Endothelial cell of umbilical vein (primary cell): Measurements from ENCODE around the gene ABHD8. TPM values are rescaled to one million over a fixed set of nuclear protein-coding genes. Genes with fewer than 3 reads are reported as not detected.

Experiments
- BruUV-seq: library from RNA; stranded (reverse); fragments of 400-500 nt; replicated peaks from 2 replicates; lab custom pipeline; 2021; lab: Mats Ljungman, UMichigan
- CTCF ChIA-PET: fragments of 300-600, 350-600 bp; sonication (Branson Sonifier 250); formaldehyde crosslinking; loops from one replicate; lab custom pipeline; 2021; ENCODE audit warnings: antibody characterized with exemption, inconsistent platforms; lab: Charles Lee
- POLR2A ChIA-PET: fragments of 300-600, 350-600 bp; sonication (Branson Sonifier 250); formaldehyde crosslinking; loops from one replicate; lab custom pipeline; 2021; ENCODE audit warnings: antibody characterized with exemption, inconsistent platforms; lab: Charles Lee
- DNase-seq: peaks from one replicate; pipeline ENCODE4 v3.0.0-alpha.2; 2011; ENCODE audit warnings: low read depth, low spot score
- FAIRE-seq: peaks from 2 replicates; lab custom pipeline; 2011; peaks lifted over from hg19 to GRCh38; lab: Jason Lieb, UNC
- H2AFZ ChIP-seq: 2 replicates; pipeline ENCODE4 v1.6.0; 2012; ENCODE audit warnings: low read depth, low read length, control low read depth, inconsistent platforms
- H3K27ac ChIP-seq: 2 replicates; pipeline ENCODE4 v1.5.1; 2011; ENCODE audit warnings: low read depth, mild to moderate bottlenecking, control low read depth, low read length, moderate library complexity; ENCODE audit not compliant: insufficient read depth
- H3K27me3 ChIP-seq, 2 experiments: 2 replicates each; pipeline versions ENCODE4 v1.6.0 to v1.6.1; 2011; ENCODE audit warnings: low read length in 2 of 2, mixed read lengths in 1 of 2; ENCODE audit not compliant: control insufficient read depth in 2 of 2, insufficient read depth in 2 of 2
- H3K36me3 ChIP-seq, 2 experiments: 2 replicates in 1 of 2; 3 replicates in 1 of 2; pipeline ENCODE4 v1.5.1; 2011; ENCODE audit warnings: low read length in 2 of 2, mild to moderate bottlenecking in 1 of 2, moderate library complexity in 1 of 2; ENCODE audit not compliant: control insufficient read depth in 2 of 2, insufficient read depth in 2 of 2; ENCODE audit errors: extremely low read depth in 1 of 2
- H3K4me1 ChIP-seq: 3 replicates; pipeline ENCODE4 v1.5.1; 2011; ENCODE audit warnings: mild to moderate bottlenecking, low read length; ENCODE audit not compliant: control insufficient read depth, insufficient read depth; ENCODE audit errors: extremely low read depth
- H3K4me2 ChIP-seq: 2 replicates; pipeline ENCODE4 v1.6.1; 2011; ENCODE audit warnings: low read length, control low read depth, mixed read lengths; ENCODE audit not compliant: insufficient read depth
- H3K4me3 ChIP-seq, 3 experiments: fragments of 200-600 bp in 1 of 3; sonication (generic), shearing (Covaris generic) in 1 of 3; replicated peaks in 1 of 3; 2 replicates each; pipeline ENCODE4 v1.5.1; 2011 to 2016; ENCODE audit warnings: control low read depth in 3 of 3, low read length in 3 of 3, mild to moderate bottlenecking in 2 of 3, inconsistent platforms in 1 of 3, low read depth in 1 of 3, moderate library complexity in 1 of 3; ENCODE audit not compliant: insufficient read depth in 1 of 3
- H3K79me2 ChIP-seq: 2 replicates; pipeline ENCODE4 v1.6.0; 2012; ENCODE audit warnings: low read length, inconsistent platforms; ENCODE audit not compliant: control insufficient read depth, insufficient read depth
- H3K9ac ChIP-seq: replicated peaks from 2 replicates; pipeline ENCODE3; 2011; ENCODE audit warnings: low read length, control low read depth; ENCODE audit not compliant: insufficient read depth; ENCODE audit errors: extremely low read depth
- H3K9me1 ChIP-seq: replicated peaks from 3 replicates; pipeline ENCODE4 v1.6.0; 2011; ENCODE audit warnings: mild to moderate bottlenecking, low read length; ENCODE audit not compliant: control insufficient read depth, insufficient read depth; ENCODE audit errors: extremely low read depth
- H3K9me3 ChIP-seq: replicated peaks from 2 replicates; pipeline ENCODE4 v1.5.1; 2012; ENCODE audit warnings: low read length, inconsistent platforms; ENCODE audit not compliant: control insufficient read depth, insufficient read depth
- H4K20me1 ChIP-seq: replicated peaks from 2 replicates; pipeline ENCODE3; 2011; ENCODE audit warnings: mild to moderate bottlenecking, low read length; ENCODE audit not compliant: control insufficient read depth, insufficient read depth; ENCODE audit errors: extremely low read depth
- CTCF ChIP-seq, 2 donors: IDR thresholded peaks; 1 replicate in 1 of 2; 2 replicates in 1 of 2; pipeline ENCODE4 v1.5.1; 2011; ENCODE audit warnings: low read length in 2 of 2, mild to moderate bottlenecking in 2 of 2, moderate library complexity in 2 of 2, control low read depth in 1 of 2, inconsistent platforms in 1 of 2, low read depth in 1 of 2; ENCODE audit not compliant: insufficient read depth in 1 of 2; ENCODE audit errors: extremely low read depth in 1 of 2
- EZH2 ChIP-seq: IDR thresholded peaks from 2 replicates; pipeline ENCODE4 v1.6.1; 2012; ENCODE audit warnings: borderline replicate concordance, low read depth, mild to moderate bottlenecking, moderate library complexity, low read length, inconsistent platforms; ENCODE audit not compliant: severe bottlenecking
- FOS ChIP-seq: IDR thresholded peaks from 2 replicates; pipeline ENCODE4 v1.6.1; 2011; ENCODE audit warnings: mild to moderate bottlenecking, low read length, moderate library complexity, borderline replicate concordance; ENCODE audit not compliant: insufficient read depth
- JUN ChIP-seq: IDR thresholded peaks from 2 replicates; pipeline ENCODE4 v1.6.1; 2011; ENCODE audit warnings: borderline replicate concordance, low read depth; ENCODE audit not compliant: insufficient read length, insufficient read depth
- MYC ChIP-seq: IDR thresholded peaks from one replicate; pipeline ENCODE4 v1.6.1; 2011; ENCODE audit warnings: mild to moderate bottlenecking, low read depth, low read length
- POLR2A ChIP-seq: IDR thresholded peaks from 2 replicates; pipeline ENCODE4 v1.6.1; 2012; ENCODE audit warnings: low read depth, mild to moderate bottlenecking, control low read depth, low read length
- dilution Hi-C: fragments of 300-500 bp; cut with MboI; formaldehyde crosslinking; loops from one replicate; pipeline ENCODE4 v1.15.0; 2019; ENCODE audit warnings: low sequenced_read_pairs; ENCODE audit not compliant: extremely low pct_ligation_motif_present
- intact Hi-C: fragments of 100-400 bp; cut with micrococcal nuclease; formaldehyde crosslinking; loops from one replicate; pipeline ENCODE4 v1.10.0; 2022
- polyA plus RNA-seq, 4 experiments: library from polyadenylated mRNA; depleted of rRNA in 3 of 4; stranded (reverse) in 3 of 4; unstranded in 1 of 4; fragments of >200 nt; gene quantifications; 2 replicates each; pipeline versions ENCODE4 v1.2.1 to v1.2.3, GENCODE V29; 2011 to 2012; ENCODE audit warnings: missing spikeins in 1 of 4
- total RNA-seq: library from RNA; stranded (reverse); gene quantifications from 2 replicates; pipeline ENCODE4 v1.2.3, GENCODE V29; 2021

Gene ABHD8
- total and polyA plus RNA-seq, 2 donors (not counting 3 experiments of a cell fraction or from before 2014, with no cell fraction given), result 5.9 to 8.7 TPM

- H3K36me3 ChIP-seq, result peaks cover 0 to 4% of the 10 kb centered on the region in 2 experiments
- H2AFZ ChIP-seq, result no peak overlapping the region
- no peak for FAIRE-seq
- H4K20me1 ChIP-seq, result no peaks in the 10 kb centered on the region
- no peak overlapping the region for H3K4me2 ChIP-seq
- peaks cover 27% of the 10 kb centered on the region for H3K79me2 ChIP-seq
- intact Hi-C loops (no loop called here), dilution Hi-C loops (no loop called here)
- ChIA-PET CTCF (interaction anchor here (0.9 to 1.7 kb wide), 4 partner anchors 16 to 37 kb away, joined by 3 to 8 read pairs (median 4); partner anchors contain the start of gene OCEL1), POLR2A (no interaction called here)
- no peak for TF ChIP-seq EZH2
- no peak for TF ChIP-seq POLR2A
- TF ChIP-seq FOS, result no peak
- no peak for TF ChIP-seq CTCF (IDR thresholded peaks at IDR 0.05; ENCODE audit: extremely low read depth in 1 of 2, insufficient read depth in 1 of 2, low read depth in 1 of 2, low read length in 2 of 2)
- TF ChIP-seq JUN, result no peak
- TF ChIP-seq MYC, result no peak
- H3K4me1 ChIP-seq, result peaks cover 20% of the 10 kb centered on the region
- no peaks in the 10 kb centered on the region for H3K9me1 ChIP-seq
- no peak overlapping the region for H3K9ac ChIP-seq
- H3K4me3 ChIP-seq, result no peak overlapping the region
- no peaks in the 10 kb centered on the region for H3K9me3 ChIP-seq
- no TSS peak for BruUV-seq
- H3K27me3 ChIP-seq, result no peaks in the 10 kb centered on the region
- no peak overlapping the region for H3K27ac ChIP-seq
- DNase-seq, result no peak
These were observed 60.6 kb downstream of the ABHD8 start for GRCh38 chr19:17242431-17243208.

Other genes starting within 250 kb of the ABHD8 start
- gene HAUS8, start 228.0 kb downstream of the ABHD8 start, total RNA-seq, result 23.4 and 30.3 TPM in 2 replicates
- 9.0 and 9.6 TPM in 2 replicates for gene HAUS8, start 228.0 kb downstream of the ABHD8 start, polyA plus RNA-seq
- gene MYO9B, start 227.6 kb downstream of the ABHD8 start, total RNA-seq, result 119 and 124 TPM in 2 replicates
- 64.4 and 69.8 TPM in 2 replicates for gene MYO9B, start 227.6 kb downstream of the ABHD8 start, polyA plus RNA-seq
- 21.2 and 21.3 TPM in 2 replicates for gene USE1, start 88.1 kb downstream of the ABHD8 start, total RNA-seq
- 27.6 and 29.8 TPM in 2 replicates for gene USE1, start 88.1 kb downstream of the ABHD8 start, polyA plus RNA-seq
- gene OCEL1, start 77.2 kb downstream of the ABHD8 start, total RNA-seq, result 12.5 and 13.0 TPM in 2 replicates
- 7.4 and 7.7 TPM in 2 replicates for gene OCEL1, start 77.2 kb downstream of the ABHD8 start, polyA plus RNA-seq
- 36.1 and 39.2 TPM in 2 replicates for gene NR2F6, start 57.5 kb downstream of the ABHD8 start, total RNA-seq
- gene NR2F6, start 57.5 kb downstream of the ABHD8 start, polyA plus RNA-seq, result 38.9 and 53.7 TPM in 2 replicates
- gene USHBP1, start 38.7 kb downstream of the ABHD8 start, total RNA-seq, result 14.8 and 19.4 TPM in 2 replicates
- 16.2 and 20.4 TPM in 2 replicates for gene USHBP1, start 38.7 kb downstream of the ABHD8 start, polyA plus RNA-seq
- 110 and 118 TPM in 2 replicates for gene BABAM1, start 36.0 kb downstream of the ABHD8 start, total RNA-seq
- 129 and 140 TPM in 2 replicates for gene BABAM1, start 36.0 kb downstream of the ABHD8 start, polyA plus RNA-seq
- 3.1 and 5.2 TPM in 2 replicates for gene ANKLE1, start 21.5 kb downstream of the ABHD8 start, total RNA-seq
- gene ANKLE1, start 21.5 kb downstream of the ABHD8 start, polyA plus RNA-seq, result 1.9 and 2.8 TPM in 2 replicates
- 55.7 and 61.6 TPM in 2 replicates for gene MRPL34, start 2.4 kb upstream of the ABHD8 start, total RNA-seq
- 45.5 and 50.1 TPM in 2 replicates for gene MRPL34, start 2.4 kb upstream of the ABHD8 start, polyA plus RNA-seq
- gene DDA1, start 6.1 kb upstream of the ABHD8 start, total RNA-seq, result 64.7 and 81.1 TPM in 2 replicates
- 52.9 and 60.5 TPM in 2 replicates for gene DDA1, start 6.1 kb upstream of the ABHD8 start, polyA plus RNA-seq
- gene ANO8, start 31.4 kb upstream of the ABHD8 start, total RNA-seq, result 6.8 and 7.5 TPM in 2 replicates
- 3.5 and 3.8 TPM in 2 replicates for gene ANO8, start 31.4 kb upstream of the ABHD8 start, polyA plus RNA-seq
- gene GTPBP3, start 34.1 kb upstream of the ABHD8 start, total RNA-seq, result 28.1 and 34.7 TPM in 2 replicates
- 12.7 and 15.4 TPM in 2 replicates for gene GTPBP3, start 34.1 kb upstream of the ABHD8 start, polyA plus RNA-seq
- gene PLVAP, start 73.9 kb upstream of the ABHD8 start, total RNA-seq, result 5.7 and 11.1 TPM in 2 replicates
- 16.9 and 19.9 TPM in 2 replicates for gene PLVAP, start 73.9 kb upstream of the ABHD8 start, polyA plus RNA-seq
- not detected in 2 replicates for gene CCDC194, start 90.8 kb upstream of the ABHD8 start, total RNA-seq
- 0.11 and 0.12 TPM in 2 replicates for gene CCDC194, start 90.8 kb upstream of the ABHD8 start, polyA plus RNA-seq
- gene BST2, start 102.2 kb upstream of the ABHD8 start, total RNA-seq, result 20.7 and 21.2 TPM in 2 replicates
- 145 and 146 TPM in 2 replicates for gene BST2, start 102.2 kb upstream of the ABHD8 start, polyA plus RNA-seq
- 58.1 and 63.3 TPM in 2 replicates for gene MVB12A, start 116.6 kb upstream of the ABHD8 start, total RNA-seq
- gene MVB12A, start 116.6 kb upstream of the ABHD8 start, polyA plus RNA-seq, result 88.8 and 109 TPM in 2 replicates
- not detected in 2 replicates for gene TMEM221, start 145.2 kb upstream of the ABHD8 start, total RNA-seq
- 0.06 and 0.08 TPM in 2 replicates for gene TMEM221, start 145.2 kb upstream of the ABHD8 start, polyA plus RNA-seq
- gene NXNL1, start 157.5 kb upstream of the ABHD8 start, total RNA-seq, result not detected in 2 replicates
- not detected in 2 replicates for gene NXNL1, start 157.5 kb upstream of the ABHD8 start, polyA plus RNA-seq
- 13.5 and 14.9 TPM in 2 replicates for gene SLC27A1, start 167.1 kb upstream of the ABHD8 start, total RNA-seq
- gene SLC27A1, start 167.1 kb upstream of the ABHD8 start, polyA plus RNA-seq, result 10.4 and 11.9 TPM in 2 replicates
- gene PGLS, start 208.2 kb upstream of the ABHD8 start, total RNA-seq, result 99.2 and 110 TPM in 2 replicates
- gene PGLS, start 208.2 kb upstream of the ABHD8 start, polyA plus RNA-seq, result 139 and 204 TPM in 2 replicates